Colon (tissue), 2 donors: Measurements from ENCODE around the gene TMA7.
"Not testable (repeated sequence)": the region's sequence is repeated elsewhere in the genome, so short reads cannot be mapped to it uniquely, and the experiment has no call there.

ENCODE experiments used
- FAIRE-seq: peaks from 2 replicates; lab custom pipeline; 2012; peaks lifted over from hg19 to GRCh38; lab: Jason Lieb, UNC
- donor health status: control.
- donor health status: control.

Gene TMA7

DNA sequence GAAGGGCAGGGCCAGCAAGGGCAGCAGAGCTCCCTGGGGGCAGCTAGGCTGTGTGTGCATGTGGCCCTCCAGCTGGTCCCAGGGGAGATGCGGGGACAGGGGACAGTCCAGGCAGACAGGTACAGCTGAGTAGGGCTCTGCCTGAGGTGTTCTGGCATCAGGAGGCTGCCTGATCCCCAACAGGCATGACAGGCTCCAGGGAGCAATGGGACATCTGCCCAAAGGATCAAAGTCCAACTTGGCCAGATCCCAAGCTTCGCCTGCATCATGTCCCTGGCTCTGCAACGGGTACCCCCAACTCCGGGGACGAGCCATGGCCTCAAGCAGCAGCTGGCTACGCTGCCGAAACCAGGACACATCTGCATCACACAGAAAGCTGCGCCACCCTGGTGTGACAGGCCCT lies 28.3 kb downstream of the TMA7 start:
- no peak for FAIRE-seq

DNA sequence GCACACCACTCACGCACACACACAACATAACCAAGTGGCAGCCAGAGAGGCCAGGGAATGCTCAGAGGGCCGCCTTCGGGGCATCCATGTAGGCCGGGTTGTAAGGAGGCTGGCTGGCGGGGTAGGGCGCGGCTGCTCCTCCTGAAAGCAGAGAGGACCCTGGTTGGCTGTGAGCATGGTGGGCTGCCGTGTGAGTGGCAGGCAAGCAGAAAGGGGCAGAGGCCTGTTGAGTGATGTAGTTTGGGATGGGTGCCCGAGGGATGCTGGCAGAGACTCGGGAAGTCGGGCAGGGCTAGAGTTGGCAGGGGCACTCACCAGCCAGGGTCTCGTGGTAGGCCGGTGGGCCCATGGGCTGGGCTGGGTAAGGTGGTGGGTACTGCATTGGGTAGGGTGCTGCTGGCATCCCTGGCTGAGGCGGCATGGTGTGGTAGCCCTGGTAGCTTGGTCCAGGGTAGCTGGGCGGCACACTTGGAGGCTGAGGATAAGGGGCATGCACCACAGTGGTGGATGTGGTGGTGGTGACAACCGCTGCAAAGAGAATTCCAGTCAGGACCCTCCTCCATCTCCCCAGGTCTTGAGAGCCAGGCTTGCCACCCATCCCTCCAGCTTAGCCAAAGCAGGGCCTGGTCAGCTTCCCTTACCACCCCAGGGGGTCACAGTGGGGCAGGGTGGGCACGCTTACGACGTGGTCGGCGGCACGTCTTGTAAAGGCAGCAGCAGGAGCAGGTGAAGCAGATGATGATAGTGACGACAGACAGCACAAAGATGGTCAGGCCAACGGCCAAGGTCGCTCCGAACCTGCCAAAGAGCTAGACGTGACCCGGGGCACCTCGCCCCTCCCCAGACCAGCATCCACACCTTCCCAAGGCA lies 29.2 kb downstream of the TMA7 start:
- no peak for FAIRE-seq

DNA sequence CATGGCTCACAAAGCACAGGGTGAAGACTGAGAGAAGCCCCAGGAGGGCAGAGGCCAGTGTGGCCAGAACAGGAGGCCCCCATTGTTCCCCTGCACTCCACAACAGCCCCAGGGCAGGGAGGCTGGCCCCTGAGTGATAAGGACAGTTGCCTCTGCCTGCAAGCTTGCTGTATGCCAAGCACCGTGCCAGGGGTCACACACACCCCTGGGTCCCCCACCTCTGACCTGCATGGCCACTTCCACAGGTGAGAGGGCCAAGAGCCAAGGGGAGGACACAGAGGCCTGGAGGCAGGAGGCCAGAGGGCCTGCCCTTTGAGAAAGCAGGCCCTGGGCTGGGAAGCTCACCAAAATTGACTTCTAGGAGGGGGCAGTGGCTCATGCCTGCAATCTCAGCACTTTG lies 30.2 kb downstream of the TMA7 start:
- no peak for FAIRE-seq

DNA sequence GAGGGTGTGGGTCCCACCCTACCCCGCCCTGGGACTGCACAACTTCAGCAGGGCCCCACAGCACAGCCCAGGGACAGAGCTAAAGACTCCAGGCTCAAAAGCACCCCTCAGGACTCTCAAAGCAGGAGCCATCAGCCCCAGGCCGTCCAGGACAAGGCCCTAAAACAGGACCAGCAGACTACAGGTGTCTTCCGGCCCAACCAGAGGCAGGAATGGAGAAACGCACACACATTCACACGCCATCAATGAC lies 32.5 kb downstream of the TMA7 start:
- no peak for FAIRE-seq

DNA sequence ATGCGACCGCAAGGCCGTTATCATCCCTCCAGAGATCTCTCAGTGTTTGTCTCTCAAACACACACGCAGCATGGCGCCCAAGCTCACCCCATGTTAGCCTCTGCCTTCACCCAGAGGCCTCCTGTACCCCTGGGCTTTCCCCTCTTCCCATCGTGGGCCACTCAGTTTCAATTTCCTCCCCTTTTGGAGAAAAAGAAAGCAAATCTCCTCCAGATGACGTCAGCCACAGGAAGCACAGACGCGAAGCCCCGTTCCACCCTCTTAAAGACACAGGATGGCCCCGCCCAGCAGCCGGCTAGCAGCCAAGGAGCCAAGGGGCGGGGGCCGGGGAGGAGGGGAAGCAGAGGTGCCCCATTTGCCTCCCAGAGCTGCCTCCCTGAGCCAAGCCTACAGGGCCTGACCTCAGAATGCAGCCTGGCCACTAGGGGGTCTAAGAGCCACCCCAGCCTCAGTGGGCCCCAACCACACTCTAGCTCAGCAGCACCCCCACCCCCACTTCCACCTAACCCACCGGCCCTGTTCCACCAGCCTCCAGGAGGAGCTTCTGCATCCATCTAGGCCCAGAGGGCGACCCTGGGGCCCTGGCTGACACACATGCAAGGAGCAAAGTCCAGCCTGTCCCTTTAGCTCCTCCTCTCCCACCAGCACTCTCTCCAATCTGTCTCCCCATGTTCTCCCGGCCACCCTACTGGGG lies 33.0 kb downstream of the TMA7 start:
- no peak for FAIRE-seq

DNA sequence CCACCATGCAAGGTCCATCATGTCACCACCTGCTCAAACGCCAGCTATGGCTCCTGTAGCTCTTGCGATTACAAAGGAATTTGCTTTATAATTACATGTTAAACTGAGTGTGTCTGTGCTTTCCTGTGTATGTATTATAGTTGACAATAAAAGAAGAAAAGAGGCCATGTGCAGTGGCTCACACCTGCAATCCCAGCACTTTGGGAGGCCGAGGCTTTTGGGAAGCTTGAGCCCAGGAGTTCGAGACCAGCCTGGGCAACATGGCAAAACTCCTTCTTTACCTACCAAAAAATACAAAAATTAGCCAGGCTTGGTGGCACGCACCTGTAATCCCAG lies 33.5 kb downstream of the TMA7 start:
- no peak for FAIRE-seq

DNA sequence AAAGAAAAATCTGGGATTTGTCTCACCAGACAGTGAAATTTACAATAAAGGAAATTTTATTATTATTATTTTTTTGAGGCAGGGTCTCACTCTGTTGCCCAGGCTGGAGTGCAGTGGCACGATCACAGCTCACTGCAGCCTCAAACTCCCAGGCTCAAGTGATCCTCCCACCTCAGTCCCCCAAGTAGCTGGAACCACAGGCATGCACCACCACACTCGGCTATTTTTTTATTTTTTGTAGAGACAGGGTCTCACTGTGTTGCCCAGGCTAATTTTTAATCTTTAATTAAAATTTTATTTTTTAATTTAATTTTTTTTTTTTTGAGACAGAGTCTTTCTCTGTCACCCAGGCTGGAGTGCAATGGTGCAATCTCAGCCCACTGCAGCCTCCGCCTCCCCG lies 34.0 kb downstream of the TMA7 start:
- not testable (repeated sequence) for FAIRE-seq

DNA sequence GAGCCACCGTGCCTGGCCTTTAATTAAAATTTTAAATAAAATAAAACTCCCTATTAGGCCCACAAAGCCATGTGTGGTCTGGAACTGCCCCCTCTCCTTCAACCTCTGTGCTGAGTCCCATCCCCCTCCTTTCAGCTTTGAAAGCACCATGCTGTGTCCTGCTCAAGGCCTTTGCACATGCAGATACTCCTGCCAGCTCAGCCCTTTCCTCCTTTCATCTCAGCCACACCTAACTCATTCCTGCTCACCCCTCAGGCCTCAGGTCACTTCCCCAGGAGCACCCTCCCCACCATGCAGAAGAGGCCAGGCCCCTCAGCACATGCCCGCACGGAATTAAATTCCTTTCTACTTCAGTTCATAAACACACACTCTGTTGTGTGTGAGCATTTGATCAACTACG lies 34.6 kb downstream of the TMA7 start:
- no peak for FAIRE-seq

DNA sequence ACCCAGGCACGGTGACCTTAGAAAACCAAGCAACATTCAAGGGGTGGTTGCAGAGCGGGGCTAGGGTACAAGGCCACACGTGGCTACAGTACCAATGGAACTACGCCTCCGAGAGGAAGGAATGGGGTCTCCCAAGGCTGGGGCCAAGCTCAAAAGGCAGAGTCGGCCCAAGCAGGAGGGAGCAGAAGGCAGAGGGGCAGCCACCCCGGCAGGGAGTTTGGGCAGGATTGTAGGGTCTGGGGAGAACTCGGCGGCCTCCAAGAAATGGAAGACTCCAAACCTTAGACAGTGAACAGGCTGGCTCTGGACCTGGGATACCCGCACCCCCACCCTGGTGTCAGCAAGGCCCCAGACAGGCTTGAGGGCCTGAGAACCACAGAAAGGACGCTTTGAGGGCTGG lies 35.1 kb downstream of the TMA7 start:
- no peak for FAIRE-seq

DNA sequence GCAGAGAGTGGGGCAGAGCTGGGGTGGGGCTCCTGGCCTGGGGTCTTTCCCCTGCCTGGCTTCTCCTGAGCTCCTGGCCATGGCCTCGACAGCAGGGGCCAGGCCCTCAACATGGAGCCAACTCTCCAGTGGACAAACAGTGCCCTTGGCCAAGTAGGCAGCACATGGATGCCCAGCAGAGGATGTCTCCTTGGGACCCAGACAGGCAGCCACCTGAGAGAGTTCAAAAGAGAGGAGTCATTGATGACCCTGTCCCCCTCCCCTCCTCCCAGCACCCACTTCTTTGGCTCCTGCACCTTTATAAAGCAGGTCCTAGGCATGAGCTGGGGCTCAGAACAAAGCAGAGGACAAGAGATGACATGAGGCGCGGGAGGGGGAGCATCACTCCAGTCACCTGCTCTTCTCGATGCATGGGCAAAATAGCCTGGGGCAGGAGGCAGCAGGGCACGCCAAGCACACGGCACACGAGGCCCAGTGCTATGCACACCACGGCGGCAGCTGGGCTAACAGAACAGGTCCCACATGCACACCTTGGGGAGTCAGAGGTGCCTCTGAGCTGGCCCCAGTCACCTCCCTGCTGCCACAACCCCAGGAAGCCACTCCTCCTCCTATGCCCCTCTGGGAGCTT lies 36.5 kb downstream of the TMA7 start:
- no peak for FAIRE-seq

DNA sequence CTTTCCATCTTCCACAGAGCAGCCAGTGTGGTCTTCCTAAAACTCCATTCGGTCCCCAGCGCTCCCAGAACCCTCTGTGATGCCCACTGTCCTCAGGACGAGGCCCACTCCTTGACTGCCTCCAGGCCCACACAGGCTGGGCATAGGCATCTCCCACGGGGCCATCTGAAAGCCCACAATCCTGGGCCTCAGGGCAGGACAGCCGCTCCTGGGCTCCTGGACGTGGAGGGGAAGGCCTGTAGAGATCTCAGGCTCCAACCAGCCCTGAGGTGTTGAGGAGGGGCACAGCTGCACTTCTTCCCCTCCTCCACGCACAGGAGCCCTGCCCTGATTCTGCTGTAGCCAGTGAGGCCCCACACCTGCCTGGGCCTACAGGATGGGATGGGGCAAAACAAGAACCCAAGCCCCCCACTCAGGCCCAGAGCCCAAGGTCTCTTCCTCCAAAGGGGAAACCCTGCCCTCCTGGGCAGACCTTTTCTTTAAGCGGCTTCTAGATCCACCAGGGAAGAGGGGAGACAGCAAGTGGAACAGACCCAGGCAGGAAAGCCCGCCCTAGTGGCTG lies 38.0 kb downstream of the TMA7 start:
- no peak for FAIRE-seq

DNA sequence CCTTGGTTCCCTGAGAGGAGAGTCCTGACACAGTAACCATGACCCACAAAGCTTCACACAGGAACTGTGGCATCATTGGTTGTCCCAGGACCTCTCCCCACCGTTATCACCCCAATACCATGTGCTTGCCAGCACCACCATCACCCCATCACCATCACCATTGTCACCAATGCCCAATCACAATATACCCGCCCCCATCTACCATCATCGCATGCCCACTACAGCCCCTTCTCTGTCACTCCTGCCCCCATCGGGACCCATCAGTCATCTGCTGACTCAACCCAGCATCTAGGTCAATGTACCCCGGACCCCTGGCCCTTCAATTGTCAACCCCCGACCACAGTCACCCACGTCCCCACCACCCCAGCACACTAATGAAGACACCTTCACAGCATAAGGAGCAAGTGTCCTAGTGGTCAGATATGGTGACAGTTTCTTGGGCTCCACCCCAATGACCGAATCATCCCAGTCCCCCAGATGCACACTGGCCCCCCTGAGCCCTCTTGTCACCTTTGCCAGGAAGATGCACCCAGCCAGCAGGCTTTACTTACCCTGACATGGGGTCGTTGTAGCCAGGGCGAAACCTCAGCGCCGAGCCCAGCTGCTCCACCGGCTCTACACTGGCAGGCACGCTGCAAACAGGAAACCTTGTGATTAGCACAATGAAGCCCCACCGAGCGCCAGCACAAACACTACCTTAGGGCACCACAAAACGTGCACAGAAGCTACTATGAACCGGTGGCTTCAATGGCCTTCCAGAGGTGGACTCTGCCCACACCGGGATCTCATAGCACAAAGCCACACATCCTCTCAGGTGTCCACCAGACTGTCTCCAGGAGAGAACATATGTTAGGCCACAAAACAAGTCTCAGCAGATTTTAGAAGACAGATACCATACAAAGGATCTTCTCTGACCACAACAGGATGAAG lies 38.8 kb downstream of the TMA7 start:
- no peak for FAIRE-seq

DNA sequence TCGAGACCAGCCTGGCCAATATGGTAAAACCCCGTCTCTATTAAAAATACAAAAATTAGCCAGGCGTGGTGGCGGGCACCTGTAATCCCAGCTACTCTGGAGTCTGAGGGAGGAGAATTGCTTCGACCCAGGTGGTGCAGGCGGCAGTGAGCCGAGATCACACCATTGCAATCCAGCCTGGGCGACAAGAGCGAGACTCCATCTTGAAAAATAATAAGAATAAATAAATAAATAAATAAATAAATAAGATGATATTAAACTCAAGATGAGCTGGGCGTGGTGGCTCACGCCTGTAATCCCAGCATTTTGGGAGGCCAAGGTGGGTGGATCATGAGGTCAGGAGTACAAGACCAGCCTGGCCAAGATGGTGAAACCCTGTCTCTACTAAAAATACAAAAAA lies 40.8 kb downstream of the TMA7 start:
- FAIRE-seq: not testable (repeated sequence)

DNA sequence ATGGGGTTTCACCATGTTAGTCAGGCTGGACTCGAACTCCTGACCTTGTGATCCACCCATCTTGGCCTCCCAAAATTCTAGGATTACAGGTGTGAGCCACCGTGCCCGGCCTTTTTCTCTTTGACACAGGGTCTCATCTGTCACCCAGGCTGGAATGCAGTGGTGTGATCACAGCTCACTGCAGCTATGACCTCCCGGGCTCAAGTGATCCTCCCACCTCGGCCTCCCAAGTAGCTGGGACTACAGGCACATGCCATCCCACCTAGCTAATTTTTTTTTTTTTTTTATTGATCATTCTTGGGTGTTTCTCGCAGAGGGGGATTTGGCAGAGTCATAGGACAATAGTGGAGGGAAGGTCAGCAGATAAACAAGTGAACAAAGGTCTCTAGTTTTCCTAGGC lies 42.8 kb downstream of the TMA7 start:
- not testable (repeated sequence) for FAIRE-seq

DNA sequence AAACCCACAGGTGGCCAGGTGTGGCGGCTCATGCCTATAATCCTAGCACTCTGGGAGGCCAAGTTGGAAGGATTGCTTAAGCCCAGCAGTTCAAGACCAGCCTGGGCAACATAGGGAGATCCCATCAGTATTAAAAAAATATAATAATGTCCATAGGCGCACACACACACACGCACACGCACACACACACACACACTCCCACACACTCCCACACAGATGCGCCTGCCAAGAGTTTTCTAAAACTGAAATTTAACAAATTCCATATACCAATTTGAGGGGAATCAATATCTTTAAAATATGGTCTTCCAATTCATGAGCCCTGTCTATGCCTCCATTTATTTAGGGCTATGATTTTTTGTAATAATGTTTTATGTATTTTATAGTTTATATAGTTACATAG lies 46.9 kb downstream of the TMA7 start:
- no peak for FAIRE-seq

DNA sequence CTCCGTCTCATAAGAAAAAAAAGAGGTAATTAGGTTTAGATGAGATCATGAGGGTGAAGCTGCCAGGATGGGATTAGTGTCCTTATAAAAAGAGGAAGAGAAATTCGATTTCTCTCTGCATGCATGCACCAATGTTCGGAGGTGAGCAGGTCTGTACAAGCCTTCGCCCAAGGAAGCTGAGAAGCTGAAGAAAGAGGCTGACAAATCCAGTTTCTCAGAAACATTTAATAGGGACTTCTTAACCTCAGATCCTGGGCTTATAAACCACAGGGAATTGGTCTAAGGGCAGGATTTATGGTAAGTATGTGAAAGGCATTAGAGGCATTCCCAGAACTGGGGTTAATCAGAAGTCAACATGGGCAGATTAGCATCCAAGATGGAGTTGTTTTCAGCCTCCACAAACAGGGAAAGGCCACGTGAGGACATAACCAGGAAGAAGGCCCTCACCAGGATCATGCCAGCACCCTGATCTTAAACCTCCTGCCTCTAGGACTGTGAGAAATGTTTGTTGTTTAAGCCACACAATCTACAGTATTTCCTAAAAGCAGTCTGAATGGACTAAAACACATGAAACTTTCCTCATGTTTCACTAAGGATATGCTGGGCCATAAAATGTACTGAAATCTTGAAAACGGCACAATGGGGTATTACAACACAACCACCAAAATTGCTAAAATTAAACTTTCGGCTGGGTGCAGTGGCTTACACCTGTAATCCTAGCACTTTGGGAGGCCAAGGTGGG lies 52.6 kb downstream of the TMA7 start:
- no peak for FAIRE-seq

DNA sequence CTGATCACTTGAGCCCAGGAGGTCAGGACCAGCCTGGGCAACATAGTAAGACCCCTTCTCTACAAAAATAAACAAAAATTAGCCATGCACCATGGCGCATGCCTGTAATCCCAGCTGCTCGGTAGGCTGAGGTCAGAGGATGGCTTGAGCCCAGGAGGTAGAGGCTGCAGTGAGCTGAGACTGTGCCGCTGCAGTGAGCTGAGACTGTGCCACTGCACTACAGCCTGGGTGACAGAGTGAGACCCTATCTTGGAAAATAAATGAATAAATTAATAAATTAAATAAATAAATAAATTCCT lies 53.1 kb downstream of the TMA7 start:
- FAIRE-seq: no peak
